Measurements from ENCODE around the gene NDUFS6. TPM values are rescaled to one million over a fixed set of nuclear protein-coding genes. Genes with fewer than 3 reads are reported as not detected.

Gene NDUFS6
- total and polyA plus RNA-seq, 3 donors from 2014 or later: 54.9 to 59.3 (median 58.7) TPM

DNA sequence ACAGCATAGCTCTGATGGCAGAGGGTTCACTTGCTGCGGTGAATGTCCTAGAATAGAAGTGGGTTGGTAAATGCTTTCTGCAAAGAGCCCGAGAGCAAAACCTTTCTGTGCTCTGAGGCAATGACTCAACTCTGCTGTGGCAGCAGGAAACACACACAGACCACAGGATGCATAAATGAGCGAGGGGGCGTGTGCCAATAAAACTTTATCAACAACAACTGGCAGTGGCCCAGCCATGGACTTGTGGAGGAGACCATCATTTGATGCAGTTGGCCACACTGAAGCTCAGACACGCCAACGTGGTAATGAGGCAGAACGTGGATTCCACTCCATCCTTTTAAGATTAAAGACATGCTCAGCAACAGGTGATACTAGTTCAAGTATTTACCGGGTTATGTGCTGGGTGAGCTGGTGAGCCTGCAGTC is 8.4 kb upstream of the NDUFS6 start:
- intact Hi-C loops (cut with DNase I; ENCODE audit: low total_unique reads): no loop called here
- no peak for TF ChIP-seq CTCF (IDR thresholded peaks at IDR 0.05)
- TF ChIP-seq POLR2A (IDR thresholded peaks at IDR 0.05): no peak
- Histone ChIP-seq H3K27me3 (no peaks in the 10 kb centered on the region), H3K9me3 (no peaks in the 10 kb centered on the region), H3K4me1 (no peaks in the 10 kb centered on the region), H3K4me3 (no peak overlapping the region), H3K36me3 (ENCODE audit: low read depth, missing control alignments) (no peaks in the 10 kb centered on the region), H3K27ac (no peak overlapping the region)
- no peak for DNase-seq
- WGBS, 2 donors: 67 to 84% methylated on average over 8 of the region's 8 CpGs

- H3K4me1 ChIP-seq: no peaks in the 10 kb centered on the region
- 61 to 74% methylated on average over 9 to 10 of the region's 10 CpGs for WGBS, 2 donors
- H3K9me3 ChIP-seq: no peaks in the 10 kb centered on the region
- no peaks in the 10 kb centered on the region for H3K27me3 ChIP-seq
- TF ChIP-seq POLR2A (IDR thresholded peaks at IDR 0.05) (no peak), CTCF (IDR thresholded peaks at IDR 0.05) (no peak)
- H3K4me3 ChIP-seq: no peak overlapping the region
- DNase-seq: no peak
- no peaks in the 10 kb centered on the region for H3K36me3 ChIP-seq (ENCODE audit: low read depth, missing control alignments)
- no peak overlapping the region for H3K27ac ChIP-seq
- intact Hi-C loops (cut with DNase I; ENCODE audit: low total_unique reads): no loop called here
Measured at GRCh38 chr5:1793301-1793740, 7.9 kb upstream of the NDUFS6 start.

DNA sequence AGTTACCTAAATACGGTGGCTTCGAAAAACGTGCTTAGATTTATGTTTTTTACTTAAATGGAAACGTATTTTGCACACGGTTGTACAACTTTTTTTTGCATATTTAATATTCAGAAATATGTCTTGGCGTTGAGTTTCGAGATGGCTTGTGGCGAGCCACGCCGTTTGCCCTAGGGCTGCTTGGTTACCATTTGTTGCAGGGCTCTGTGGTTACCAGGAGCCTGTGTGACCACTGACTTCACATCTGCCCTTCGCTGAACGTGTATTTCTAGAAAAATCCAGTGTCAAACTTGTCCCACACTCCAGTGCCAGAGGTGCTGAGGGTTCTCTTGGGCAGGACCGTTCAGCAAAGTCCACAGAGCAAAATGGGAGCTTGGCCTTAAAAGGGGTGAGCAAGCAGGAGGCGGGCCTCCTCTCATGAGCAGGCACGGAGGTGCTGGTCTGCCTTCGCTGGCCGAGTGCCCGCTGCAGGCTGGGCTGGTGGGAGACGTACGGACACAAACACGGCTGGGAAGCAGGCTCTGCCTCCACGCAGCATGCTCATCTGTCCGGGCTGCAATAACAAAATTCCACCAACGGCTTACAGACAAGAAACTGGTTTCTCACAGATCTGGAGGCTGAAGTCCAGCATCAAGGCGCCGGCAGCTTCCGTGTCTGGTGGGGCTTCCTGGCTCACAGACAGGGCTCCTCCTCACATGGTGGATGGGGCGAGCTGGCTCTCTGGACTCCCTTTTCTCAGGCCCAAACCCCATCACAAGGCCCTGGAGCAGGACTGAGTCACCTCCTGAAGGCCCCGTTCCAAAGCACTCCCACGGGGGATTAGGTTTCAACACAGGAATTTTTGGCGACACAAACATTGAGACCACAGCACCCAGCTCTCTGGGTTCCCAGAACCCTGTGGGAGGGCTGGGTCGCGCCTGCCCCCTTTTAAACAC is 7.0 kb upstream of the NDUFS6 start:
- Histone ChIP-seq H3K27me3 (no peaks in the 10 kb centered on the region), H3K4me1 (peaks cover 6% of the 10 kb centered on the region), H3K27ac (no peak overlapping the region), H3K36me3 (ENCODE audit: low read depth, missing control alignments) (no peaks in the 10 kb centered on the region), H3K4me3 (no peak overlapping the region), H3K9me3 (no peaks in the 10 kb centered on the region)
- 87 to 91% methylated on average over 21 to 30 of the region's 33 CpGs for WGBS, 2 donors
- no peak for DNase-seq
- intact Hi-C loops (cut with DNase I; ENCODE audit: low total_unique reads): no loop called here
- TF ChIP-seq POLR2A (IDR thresholded peaks at IDR 0.05) (no peak), CTCF (IDR thresholded peaks at IDR 0.05) (no peak)

GRCh38 chr5:1794901-1795290 is 6.3 kb upstream of the NDUFS6 start:
- no peak overlapping the region for H3K27ac ChIP-seq
- no peak for DNase-seq
- no peak overlapping the region for H3K4me3 ChIP-seq
- H3K27me3 ChIP-seq: no peaks in the 10 kb centered on the region
- intact Hi-C loops (cut with DNase I; ENCODE audit: low total_unique reads): no loop called here
- H3K9me3 ChIP-seq: no peaks in the 10 kb centered on the region
- H3K36me3 ChIP-seq (ENCODE audit: low read depth, missing control alignments): no peaks in the 10 kb centered on the region
- peaks cover 6% of the 10 kb centered on the region for H3K4me1 ChIP-seq
- 85 to 89% methylated on average over 12 to 17 of the region's 17 CpGs for WGBS, 2 donors
- TF ChIP-seq CTCF (IDR thresholded peaks at IDR 0.05) (no peak), POLR2A (IDR thresholded peaks at IDR 0.05) (no peak)

Data from testis (tissue), 3 donors.